Peyer's patch (tissue), 4 donors: ENCODE data around the gene FYTTD1. TPM values are rescaled to one million over a fixed set of nuclear protein-coding genes. Genes with fewer than 3 reads are reported as not detected.

Source experiments
- DNase-seq, 3 donors: peaks; one replicate each; pipeline ENCODE4 v3.0.0-alpha.2; 2017 to 2019
- H3K27ac ChIP-seq, 4 donors: fragments of 200-600 bp; sonication (generic); one replicate each; pipeline ENCODE4 v1.5.1; 2016 to 2019
- H3K27me3 ChIP-seq, 2 donors: fragments of 200-600 bp; sonication (generic); one replicate each; pipeline ENCODE4 v1.5.1; 2019
- H3K36me3 ChIP-seq, 3 donors: fragments of 200-600 bp; sonication (generic); one replicate each; pipeline ENCODE4 v1.5.1; 2016 to 2019
- H3K4me1 ChIP-seq, 4 donors: fragments of 200-600 bp; sonication (generic); one replicate each; pipeline ENCODE4 v1.5.1; 2016 to 2019
- H3K4me3 ChIP-seq, 4 donors: fragments of 200-600 bp; sonication (generic); 1 replicate in 3 of 4; 2 replicates in 1 of 4; pipeline ENCODE4 v1.5.1; 2016 to 2019; ENCODE audit warnings: mild to moderate bottlenecking in 1 of 4
- H3K9me3 ChIP-seq, 4 donors: fragments of 200-600 bp; sonication (generic); one replicate each; pipeline ENCODE4 v1.5.1; 2016 to 2019; ENCODE audit warnings: mild to moderate bottlenecking in 1 of 4
- POLR2A ChIP-seq, 2 donors: fragments of 450-650 bp; IDR thresholded peaks; one replicate each; pipeline ENCODE4 v1.5.1; 2017; ENCODE audit warnings: antibody characterized with exemption in 2 of 2, mild to moderate bottlenecking in 2 of 2, moderate library complexity in 2 of 2
- total RNA-seq, 4 donors: library from RNA; depleted of rRNA; stranded (reverse); fragments of >200 nt; gene quantifications; one replicate each; pipeline ENCODE4 v1.1.0, GENCODE V29; 2016
- TF ChIP-seq, protein P1 (sequence below), 6 experiments: fragments of 450-650 bp in 4 of 6; fragments of 200-600 bp in 2 of 6; sonication (generic) in 1 of 6; IDR thresholded peaks; one replicate each; pipeline ENCODE4 v1.5.1; 2017 to 2019; ENCODE audit warnings: antibody characterized with exemption in 6 of 6, mild to moderate bottlenecking in 3 of 6, moderate library complexity in 1 of 6

Gene FYTTD1
- total RNA-seq, 4 donors from 2014 or later = 15.4 to 62.7 (median 27.4) TPM

DNA sequence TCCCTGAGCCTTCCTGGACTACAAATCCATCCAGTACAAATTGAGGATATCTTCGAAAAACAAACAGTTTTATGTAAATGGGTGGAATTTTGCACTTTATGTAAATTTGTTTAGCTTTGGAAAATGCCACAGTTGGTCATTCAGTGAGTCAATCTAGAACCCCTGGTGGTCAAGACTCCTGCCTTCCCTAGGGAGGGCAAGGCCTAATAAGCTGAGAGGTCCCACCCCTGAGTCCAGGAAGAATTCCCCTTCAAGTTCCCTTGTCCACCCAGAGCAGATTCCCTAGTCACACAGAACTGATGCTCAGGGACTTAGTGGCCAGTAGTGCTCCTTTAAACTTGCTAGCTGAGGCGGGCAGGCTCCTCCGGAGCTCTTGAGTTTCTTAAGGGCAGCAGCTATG lies 6.9 kb upstream of the FYTTD1 start:
- no peak for TF ChIP-seq POLR2A (IDR thresholded peaks at IDR 0.05)
- TF ChIP-seq, protein P1, sequence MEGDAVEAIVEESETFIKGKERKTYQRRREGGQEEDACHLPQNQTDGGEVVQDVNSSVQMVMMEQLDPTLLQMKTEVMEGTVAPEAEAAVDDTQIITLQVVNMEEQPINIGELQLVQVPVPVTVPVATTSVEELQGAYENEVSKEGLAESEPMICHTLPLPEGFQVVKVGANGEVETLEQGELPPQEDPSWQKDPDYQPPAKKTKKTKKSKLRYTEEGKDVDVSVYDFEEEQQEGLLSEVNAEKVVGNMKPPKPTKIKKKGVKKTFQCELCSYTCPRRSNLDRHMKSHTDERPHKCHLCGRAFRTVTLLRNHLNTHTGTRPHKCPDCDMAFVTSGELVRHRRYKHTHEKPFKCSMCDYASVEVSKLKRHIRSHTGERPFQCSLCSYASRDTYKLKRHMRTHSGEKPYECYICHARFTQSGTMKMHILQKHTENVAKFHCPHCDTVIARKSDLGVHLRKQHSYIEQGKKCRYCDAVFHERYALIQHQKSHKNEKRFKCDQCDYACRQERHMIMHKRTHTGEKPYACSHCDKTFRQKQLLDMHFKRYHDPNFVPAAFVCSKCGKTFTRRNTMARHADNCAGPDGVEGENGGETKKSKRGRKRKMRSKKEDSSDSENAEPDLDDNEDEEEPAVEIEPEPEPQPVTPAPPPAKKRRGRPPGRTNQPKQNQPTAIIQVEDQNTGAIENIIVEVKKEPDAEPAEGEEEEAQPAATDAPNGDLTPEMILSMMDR (IDR thresholded peaks at IDR 0.05) = no peak
- Histone ChIP-seq H3K36me3 (no peaks in the 10 kb centered on the region), H3K4me3 (no peak overlapping the region), H3K27ac (no peak overlapping the region), H3K9me3 (no peaks in the 10 kb centered on the region), H3K27me3 (no peaks in the 10 kb centered on the region), H3K4me1 (peaks cover 0 to under 1% (median 0%) of the 10 kb centered on the region in 4 donors)
- DNase-seq = no peak

DNA sequence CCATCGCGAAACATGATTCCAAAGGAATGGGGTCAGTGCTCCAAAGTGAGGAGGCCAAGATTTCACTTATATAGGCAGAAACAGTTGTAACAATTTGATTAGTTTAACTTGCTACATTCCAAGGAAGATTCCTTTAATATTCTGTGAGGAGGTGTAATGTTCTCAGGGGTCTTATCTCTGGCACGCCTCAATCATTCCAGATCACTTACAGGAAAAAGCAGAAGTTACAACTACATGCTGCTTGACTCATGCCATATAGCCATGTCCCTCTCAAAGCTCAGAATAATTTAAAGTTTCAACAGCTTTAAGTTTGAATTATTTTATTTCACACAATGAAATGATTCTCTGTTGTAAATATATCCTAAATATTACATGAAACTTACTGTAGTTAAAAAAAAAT lies 3.5 kb upstream of the FYTTD1 start:
- no peak overlapping the region for H3K27ac ChIP-seq
- TF ChIP-seq, protein P1 (IDR thresholded peaks at IDR 0.05) = no peak
- TF ChIP-seq POLR2A (IDR thresholded peaks at IDR 0.05) = no peak
- no peaks in the 10 kb centered on the region for H3K27me3 ChIP-seq
- H3K4me1 ChIP-seq = peaks cover 0 to 6% (median 0%) of the 10 kb centered on the region in 4 donors
- no peak overlapping the region for H3K4me3 ChIP-seq
- no peaks in the 10 kb centered on the region for H3K36me3 ChIP-seq
- no peaks in the 10 kb centered on the region for H3K9me3 ChIP-seq
- DNase-seq = no peak

DNA sequence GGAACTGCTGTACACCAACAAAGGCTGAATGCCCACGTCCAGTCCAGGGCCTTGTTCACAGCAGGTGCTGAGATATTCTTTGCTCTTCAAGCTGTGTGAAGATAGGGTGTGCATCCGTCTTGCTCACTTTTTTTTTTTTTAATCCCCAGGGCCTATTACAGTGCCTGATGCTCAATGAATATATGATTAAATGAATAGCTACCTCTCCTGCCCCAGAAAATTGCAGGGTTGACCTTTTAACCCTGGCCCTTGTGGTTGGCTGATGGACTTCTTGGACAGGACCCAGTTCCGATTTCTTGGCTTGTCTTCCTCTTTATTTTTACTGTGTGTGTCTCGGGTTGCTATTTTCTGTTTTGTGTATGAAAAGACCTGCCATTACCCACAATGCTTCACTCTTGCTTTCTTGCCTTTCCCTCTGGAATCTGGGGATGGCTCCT lies 2.9 kb upstream of the FYTTD1 start:
- Histone ChIP-seq H3K36me3 (no peaks in the 10 kb centered on the region), H3K27ac (no peak overlapping the region), H3K9me3 (no peaks in the 10 kb centered on the region), H3K4me3 (no peak overlapping the region), H3K4me1 (peaks cover 0 to 10% (median 1%) of the 10 kb centered on the region in 4 donors), H3K27me3 (no peaks in the 10 kb centered on the region)
- no peak for DNase-seq
- TF ChIP-seq, protein P1 (IDR thresholded peaks at IDR 0.05) = no peak
- no peak for TF ChIP-seq POLR2A (IDR thresholded peaks at IDR 0.05)

DNA sequence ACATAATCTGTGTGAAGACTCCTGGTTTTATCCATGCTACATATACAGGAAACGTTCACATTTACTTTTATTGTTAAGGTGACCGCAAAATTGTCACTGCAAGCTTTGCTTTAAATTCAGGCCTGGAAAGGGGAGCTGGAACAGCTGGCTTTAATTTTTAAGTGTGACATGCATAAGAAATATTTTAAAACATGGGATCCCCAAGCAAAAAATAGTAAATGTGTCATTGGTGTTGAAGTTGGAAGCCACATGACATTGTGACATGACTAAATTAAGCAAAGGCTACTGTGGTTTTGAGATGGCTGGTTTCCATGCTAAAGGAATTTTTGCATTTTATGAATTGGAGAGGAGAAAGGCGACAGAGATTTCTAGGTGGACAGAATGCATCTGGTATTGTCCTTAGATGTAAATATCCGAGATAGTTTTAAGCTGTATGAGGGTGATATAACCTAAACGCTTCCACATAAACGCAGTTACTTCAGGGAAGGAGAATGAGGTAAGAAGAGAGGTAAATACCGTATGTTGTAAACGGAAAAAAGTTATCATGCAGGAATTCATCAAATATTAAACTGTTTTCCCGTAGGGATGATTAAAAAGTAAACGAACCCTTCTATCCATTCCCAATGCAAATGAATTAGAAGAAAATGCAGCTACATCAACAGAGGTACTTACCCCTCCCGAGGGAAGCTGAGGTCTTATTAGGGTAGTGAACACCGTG lies 927 bp upstream of the FYTTD1 start:
- H3K4me1 ChIP-seq = peaks cover 0 to 15% (median 4%) of the 10 kb centered on the region in 4 donors
- H3K4me3 ChIP-seq = peak overlapping the region; percentile 69 to 87 (median 81)
- H3K27me3 ChIP-seq = no peaks in the 10 kb centered on the region
- H3K27ac ChIP-seq = peak overlapping the region; percentile 94 to 98 (median 96)
- TF ChIP-seq POLR2A (IDR thresholded peaks at IDR 0.05) = no peak
- TF ChIP-seq, protein P1 (IDR thresholded peaks at IDR 0.05) = no peak
- H3K9me3 ChIP-seq = no peaks in the 10 kb centered on the region
- H3K36me3 ChIP-seq = no peaks in the 10 kb centered on the region
- DNase-seq = no peak

DNA sequence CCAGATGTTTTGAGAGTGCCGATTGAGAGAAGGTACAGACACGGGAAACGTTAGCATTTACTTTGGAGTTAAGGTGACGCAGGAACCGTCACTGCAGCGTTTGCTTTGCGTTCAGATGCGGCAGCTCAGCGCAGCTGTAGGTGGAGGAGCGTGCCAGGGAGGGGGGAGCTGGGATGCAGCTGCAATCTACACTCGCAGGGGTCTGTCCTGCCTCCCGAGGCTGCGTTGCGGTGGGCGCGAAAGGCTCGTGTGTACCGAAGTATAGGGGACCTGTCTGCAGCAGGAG lies 425 bp upstream of the FYTTD1 start:
- TF ChIP-seq, protein P1 (IDR thresholded peaks at IDR 0.05) = no peak
- TF ChIP-seq POLR2A (IDR thresholded peaks at IDR 0.05) = no peak
- Histone ChIP-seq H3K36me3 (no peaks in the 10 kb centered on the region), H3K4me1 (peaks cover 0 to 15% (median 4%) of the 10 kb centered on the region in 4 donors), H3K4me3 (peak overlapping the region; percentile 69 to 87 (median 81)), H3K9me3 (no peaks in the 10 kb centered on the region), H3K27me3 (no peaks in the 10 kb centered on the region), H3K27ac (peak overlapping the region; percentile 94 to 98 (median 96))
- DNase-seq = peak in 2 of 3 donors; percentile 75 to 82
